Measurements from ENCODE around the gene NNAT.

DNA sequence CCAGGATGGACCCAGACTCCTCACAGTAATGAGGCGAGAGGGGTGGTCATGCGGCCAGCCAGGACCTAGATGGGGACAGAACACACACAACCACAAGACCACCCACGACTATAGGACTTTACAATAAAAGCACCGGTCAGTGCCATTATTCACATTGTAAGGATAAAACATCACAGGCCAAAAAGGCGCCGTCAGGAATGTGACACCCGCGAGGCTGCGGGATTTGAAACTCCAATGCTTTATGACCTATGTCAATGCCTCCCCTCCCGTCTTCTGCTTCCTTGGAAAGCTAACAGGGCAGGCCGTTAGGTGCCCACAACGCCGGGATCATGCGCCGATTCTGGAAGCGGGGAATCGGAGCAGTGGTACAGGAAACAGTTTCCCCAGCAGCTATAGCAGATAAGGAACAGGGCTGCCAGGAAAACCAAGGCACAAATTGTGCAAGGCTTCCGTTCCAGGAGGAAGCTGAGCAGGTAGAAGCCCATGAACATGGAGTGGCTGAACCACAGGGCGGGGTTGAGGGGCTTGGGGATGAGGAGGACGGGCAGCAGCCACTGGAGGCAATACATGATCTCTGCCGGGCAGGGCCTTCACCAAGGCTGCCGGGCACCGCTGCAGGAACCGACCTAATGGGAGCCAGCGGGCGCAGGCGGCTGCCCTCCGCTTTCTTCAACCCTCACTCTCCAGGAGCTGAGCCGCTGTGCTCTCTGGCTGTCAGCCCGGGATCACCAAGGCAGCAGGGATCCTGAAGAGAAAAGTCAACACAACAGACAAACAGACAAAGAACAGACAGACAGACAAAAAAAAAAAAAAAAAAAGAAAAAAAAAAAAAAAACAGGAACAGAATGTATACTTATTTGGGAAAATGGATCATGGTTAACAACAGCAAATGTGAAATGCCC, 2.2 kb upstream of the NNAT start:
- TF ChIP-seq POLR2AphosphoS5 (IDR thresholded peaks at IDR 0.05) (no peak), POLR2A (IDR thresholded peaks at IDR 0.05) (no peak), EP300 (IDR thresholded peaks at IDR 0.05) (no peak)
- TF ChIP-seq, protein P1, sequence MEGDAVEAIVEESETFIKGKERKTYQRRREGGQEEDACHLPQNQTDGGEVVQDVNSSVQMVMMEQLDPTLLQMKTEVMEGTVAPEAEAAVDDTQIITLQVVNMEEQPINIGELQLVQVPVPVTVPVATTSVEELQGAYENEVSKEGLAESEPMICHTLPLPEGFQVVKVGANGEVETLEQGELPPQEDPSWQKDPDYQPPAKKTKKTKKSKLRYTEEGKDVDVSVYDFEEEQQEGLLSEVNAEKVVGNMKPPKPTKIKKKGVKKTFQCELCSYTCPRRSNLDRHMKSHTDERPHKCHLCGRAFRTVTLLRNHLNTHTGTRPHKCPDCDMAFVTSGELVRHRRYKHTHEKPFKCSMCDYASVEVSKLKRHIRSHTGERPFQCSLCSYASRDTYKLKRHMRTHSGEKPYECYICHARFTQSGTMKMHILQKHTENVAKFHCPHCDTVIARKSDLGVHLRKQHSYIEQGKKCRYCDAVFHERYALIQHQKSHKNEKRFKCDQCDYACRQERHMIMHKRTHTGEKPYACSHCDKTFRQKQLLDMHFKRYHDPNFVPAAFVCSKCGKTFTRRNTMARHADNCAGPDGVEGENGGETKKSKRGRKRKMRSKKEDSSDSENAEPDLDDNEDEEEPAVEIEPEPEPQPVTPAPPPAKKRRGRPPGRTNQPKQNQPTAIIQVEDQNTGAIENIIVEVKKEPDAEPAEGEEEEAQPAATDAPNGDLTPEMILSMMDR (IDR thresholded peaks at IDR 0.05) = no peak

Measured in stomach (tissue), 4 donors.